Uterus (tissue), 4 donors: ENCODE measurements around the gene SVIP. TPM values are rescaled to one million over a fixed set of nuclear protein-coding genes. Genes with fewer than 3 reads are reported as not detected.

Experiments
- DNase-seq, 2 donors: peaks; one replicate each; pipeline ENCODE4 v3.0.0-alpha.2; 2019 to 2020
- H3K27ac ChIP-seq, 2 donors: fragments of 200-600 bp; sonication (generic); 1 replicate in 1 of 2; 2 replicates in 1 of 2; pipeline ENCODE4 v1.5.1; 2016 to 2018
- H3K27me3 ChIP-seq, 2 donors: fragments of 200-600 bp; sonication (generic); one replicate each; pipeline ENCODE4 v1.5.1; 2018 to 2019; ENCODE audit warnings: control low read depth in 1 of 2
- H3K36me3 ChIP-seq, 2 donors: fragments of 200-600 bp; sonication (generic); one replicate each; pipeline ENCODE4 v1.5.1; 2019; ENCODE audit warnings: control low read depth in 1 of 2
- H3K4me1 ChIP-seq, 2 donors: fragments of 200-600 bp; sonication (generic); one replicate each; pipeline ENCODE4 v1.5.1; 2018 to 2019; ENCODE audit warnings: control low read depth in 1 of 2
- H3K4me3 ChIP-seq, 2 donors: fragments of 200-600 bp; sonication (generic); 1 replicate in 1 of 2; 2 replicates in 1 of 2; pipeline ENCODE4 v1.5.1; 2018 to 2019; ENCODE audit warnings: mild to moderate bottlenecking in 1 of 2
- H3K9me3 ChIP-seq, 2 donors: fragments of 200-600 bp; sonication (generic); one replicate each; pipeline ENCODE4 v1.5.1; 2019; ENCODE audit warnings: control low read depth in 1 of 2
- CTCF ChIP-seq, 4 experiments: fragments of 200-600 bp in 2 of 4; fragments of 450-650 bp in 2 of 4; sonication (generic) in 2 of 4; IDR thresholded peaks; one replicate each; pipeline ENCODE4 v1.5.1; 2016 to 2019; ENCODE audit warnings: antibody characterized with exemption in 4 of 4, mild to moderate bottlenecking in 2 of 4, moderate library complexity in 1 of 4
- POLR2A ChIP-seq, 2 donors: fragments of 450-650 bp; IDR thresholded peaks; one replicate each; pipeline ENCODE4 v1.6.1; 2016; ENCODE audit warnings: antibody characterized with exemption in 2 of 2, mild to moderate bottlenecking in 1 of 2, moderate library complexity in 1 of 2
- intact Hi-C: fragments of 100-400 bp; cut with DNase I; formaldehyde crosslinking; loops from one replicate; pipeline ENCODE4 v1.15.1; 2023; ENCODE audit warnings: low total_unique reads
- total RNA-seq, 4 donors: library from RNA; depleted of rRNA in 3 of 4; stranded (reverse); fragments of >200 nt in 3 of 4; gene quantifications; one replicate each; pipeline versions ENCODE4 v1.1.0 to v1.2.4, GENCODE V29; 2014 to 2023
- donor health status: DM: yes; HTN: yes; CAD: no.

Gene SVIP
- total RNA-seq, 4 donors from 2014 or later: 2.0 to 20.7 (median 11.9) TPM

GRCh38 chr11:22807855-22808570 lies 21.6 kb downstream of the SVIP start:
- intact Hi-C loops: no loop called here
- no peaks in the 10 kb centered on the region for H3K27me3 ChIP-seq
- H3K36me3 ChIP-seq: no peaks in the 10 kb centered on the region
- TF ChIP-seq CTCF (IDR thresholded peaks at IDR 0.05) (no peak), POLR2A (IDR thresholded peaks at IDR 0.05) (no peak)
- no peak overlapping the region for H3K4me3 ChIP-seq
- no peak for DNase-seq
- H3K27ac ChIP-seq: no peak overlapping the region
- H3K4me1 ChIP-seq: no peaks in the 10 kb centered on the region
- H3K9me3 ChIP-seq: no peaks in the 10 kb centered on the region

GRCh38 chr11:22807391-22807790 lies 22.2 kb downstream of the SVIP start:
- no peak for DNase-seq
- intact Hi-C loops: no loop called here
- TF ChIP-seq CTCF (IDR thresholded peaks at IDR 0.05) (no peak), POLR2A (IDR thresholded peaks at IDR 0.05) (no peak)
- Histone ChIP-seq H3K4me1 (no peaks in the 10 kb centered on the region), H3K36me3 (no peaks in the 10 kb centered on the region), H3K27ac (no peak overlapping the region), H3K4me3 (no peak overlapping the region), H3K27me3 (no peaks in the 10 kb centered on the region), H3K9me3 (no peaks in the 10 kb centered on the region)

GRCh38 chr11:22802861-22803260 lies 26.7 kb downstream of the SVIP start:
- no peak overlapping the region for H3K27ac ChIP-seq
- intact Hi-C loops: no loop called here
- TF ChIP-seq CTCF (IDR thresholded peaks at IDR 0.05) (no peak), POLR2A (IDR thresholded peaks at IDR 0.05) (no peak)

GRCh38 chr11:22800482-22800881 lies 29.1 kb downstream of the SVIP start:
- H3K9me3 ChIP-seq: no peaks in the 10 kb centered on the region
- no peak overlapping the region for H3K4me3 ChIP-seq
- H3K4me1 ChIP-seq: no peaks in the 10 kb centered on the region
- intact Hi-C loops: no loop called here
- no peaks in the 10 kb centered on the region for H3K27me3 ChIP-seq
- TF ChIP-seq CTCF (IDR thresholded peaks at IDR 0.05) (no peak), POLR2A (IDR thresholded peaks at IDR 0.05) (no peak)
- no peaks in the 10 kb centered on the region for H3K36me3 ChIP-seq
- DNase-seq: no peak
- H3K27ac ChIP-seq: no peak overlapping the region

More at GRCh38 chr11:22802861-22803260, 26.7 kb downstream of the SVIP start:
- H3K4me1 ChIP-seq: no peaks in the 10 kb centered on the region
- DNase-seq: no peak
- no peak overlapping the region for H3K4me3 ChIP-seq
- no peaks in the 10 kb centered on the region for H3K36me3 ChIP-seq
- no peaks in the 10 kb centered on the region for H3K9me3 ChIP-seq
- H3K27me3 ChIP-seq: no peaks in the 10 kb centered on the region

GRCh38 chr11:22798901-22799300 lies 30.7 kb downstream of the SVIP start:
- intact Hi-C loops: no loop called here
- no peaks in the 10 kb centered on the region for H3K36me3 ChIP-seq
- H3K9me3 ChIP-seq: no peaks in the 10 kb centered on the region
- DNase-seq: no peak
- no peak for TF ChIP-seq CTCF (IDR thresholded peaks at IDR 0.05)
- no peak for TF ChIP-seq POLR2A (IDR thresholded peaks at IDR 0.05)
- no peak overlapping the region for H3K4me3 ChIP-seq
- H3K27me3 ChIP-seq: no peaks in the 10 kb centered on the region
- H3K27ac ChIP-seq: no peak overlapping the region
- H3K4me1 ChIP-seq: no peaks in the 10 kb centered on the region
